Heart left ventricle (tissue), 13 donors: ENCODE results near the gene ATP2B1.

Source experiments
- CTCF ChIP-seq, 12 donors: fragments of 200-600 bp; sonication (generic) in 4 of 12; IDR thresholded peaks; one replicate each; pipeline versions ENCODE4 v1.5.0 to v1.8.0; 2018 to 2022; ENCODE audit warnings: antibody characterized with exemption in 12 of 12, mild to moderate bottlenecking in 5 of 12
- POLR2A ChIP-seq, 2 donors: fragments of 450-650 bp; IDR thresholded peaks; one replicate each; pipeline ENCODE4 v1.6.1; 2017; ENCODE audit warnings: antibody characterized with exemption in 2 of 2, mild to moderate bottlenecking in 2 of 2, moderate library complexity in 2 of 2
- donor health status: ischemic (EF 13 %, LVEDD 7.1; RV severe dilation, severe dysfunction).
- donor health status: DM: no; HTN: yes; CAD: no.
- donor health status: DM: no; HTN: no; CAD: no.
- donor health status: ischemic (EF 25% LVEDD 6.9; RV normal size, moderate dysfunction).
- donor health status: ischemic (EF 25% LVEDD 5.7; RV mildly dilated, moderate dysfunction).
- donor health status: ischemic (EF 35%, LVEDD 5.7; RV mildly dilated, moderate dysfunction).
- donor health status: nonischemic (EF 11% LVEDD 7.7; RV severe dilation, severe dysfunction).
- donor health status: DM: yes; HTN: yes; CAD: no.
- donor health status: PGD.
- donor health status: ischemic (EF 29% LVEDD 5.4; RV normal size, mild dysfunction).
- donor health status: nonischemic (EF 23%, LVEDD 6.1; RV moderate dilation, normal function).

DNA sequence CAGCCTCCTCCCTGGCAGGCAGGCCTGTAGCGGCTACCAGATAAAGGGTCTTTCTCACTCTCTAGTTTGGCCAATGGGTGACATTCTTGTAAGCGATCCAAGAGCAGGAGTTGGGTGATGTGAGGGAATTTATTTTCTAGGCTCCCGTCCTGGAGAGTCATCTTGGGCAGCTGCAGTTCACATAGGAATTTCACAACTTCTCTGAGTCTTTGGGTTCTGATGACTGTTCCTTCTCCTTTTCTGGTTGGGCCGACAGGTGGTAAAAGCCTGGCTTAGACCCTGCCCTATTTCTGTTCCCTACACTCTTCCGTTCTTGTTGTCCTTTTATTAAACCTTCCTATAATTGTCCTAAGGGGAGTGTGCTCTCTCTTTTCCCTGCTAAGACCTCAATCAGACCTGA is 140.2 kb downstream of the ATP2B1 start:
- TF ChIP-seq POLR2A (IDR thresholded peaks at IDR 0.05) (no peak), CTCF (IDR thresholded peaks at IDR 0.05) (no peak)
